Fibroblast of skin of scalp (primary cell): ENCODE results near the gene ZCCHC7.
A peak's percentile ranks its signal among the peaks of the same experiment; 100 is the strongest.
"Not testable (repeated sequence)": the region's sequence is repeated elsewhere in the genome, so short reads cannot be mapped to it uniquely, and the experiment has no call there.

Experiments used
- DNase-seq: peaks from one replicate; pipeline ENCODE4 v3.0.0-alpha.2; 2013

Gene ZCCHC7

DNA sequence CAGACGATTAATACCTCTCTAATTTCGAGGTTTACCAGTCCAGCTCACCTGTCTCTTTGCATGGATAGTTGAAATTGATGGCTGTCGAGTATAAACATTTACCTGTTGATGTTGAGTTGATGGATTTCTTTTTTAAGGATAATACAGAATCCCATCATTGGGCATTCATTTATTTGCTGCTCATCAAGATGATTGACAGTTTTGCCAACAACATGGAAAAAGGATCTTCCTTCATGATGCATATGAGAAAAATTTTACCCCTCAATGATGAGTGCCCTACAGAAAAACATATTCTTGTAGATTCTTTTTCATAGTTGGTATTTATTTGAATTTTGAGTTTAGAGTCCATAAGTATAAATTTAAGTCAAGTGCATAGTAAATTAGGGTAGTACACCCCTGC, 59.2 kb downstream of the ZCCHC7 start:
- DNase-seq, result no peak

DNA sequence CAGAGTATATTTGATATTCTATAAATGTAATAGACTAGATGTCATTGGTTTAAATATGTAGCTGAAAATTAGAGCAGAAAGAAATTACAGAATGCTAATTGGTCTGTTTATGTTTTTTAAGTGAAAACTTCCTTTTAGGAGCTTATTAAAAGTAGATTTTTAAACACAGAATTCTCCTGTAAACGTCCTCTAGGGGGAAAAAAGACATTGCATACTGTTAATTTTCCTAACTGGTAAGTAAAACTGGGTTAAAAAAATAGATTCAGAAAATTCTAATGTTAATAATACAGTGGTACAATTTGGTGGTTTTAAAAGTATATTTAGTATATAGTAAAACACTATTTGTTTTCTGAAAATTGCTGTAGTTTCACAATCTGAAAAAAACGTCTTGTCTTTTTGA, 59.8 kb downstream of the ZCCHC7 start:
- DNase-seq, result no peak

DNA sequence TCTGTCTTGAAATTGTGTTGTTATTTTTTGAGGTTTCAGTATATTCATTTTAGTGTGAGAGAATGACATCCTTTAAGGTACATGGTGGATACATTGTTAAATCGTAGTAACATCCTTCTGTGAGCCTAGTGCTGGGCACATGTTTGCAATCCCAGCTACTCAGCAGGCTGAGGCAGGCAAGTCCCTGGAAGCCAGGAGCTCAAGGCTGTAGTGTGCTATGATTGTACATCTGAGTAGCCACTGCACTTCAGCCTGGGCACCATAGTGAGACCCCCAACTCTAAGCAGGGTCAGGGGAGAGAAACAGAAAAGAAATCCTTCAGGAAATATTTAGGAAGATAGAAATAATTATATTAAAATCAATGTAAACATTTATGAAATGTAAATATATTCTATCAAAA, 62.3 kb downstream of the ZCCHC7 start:
- DNase-seq, result no peak

DNA sequence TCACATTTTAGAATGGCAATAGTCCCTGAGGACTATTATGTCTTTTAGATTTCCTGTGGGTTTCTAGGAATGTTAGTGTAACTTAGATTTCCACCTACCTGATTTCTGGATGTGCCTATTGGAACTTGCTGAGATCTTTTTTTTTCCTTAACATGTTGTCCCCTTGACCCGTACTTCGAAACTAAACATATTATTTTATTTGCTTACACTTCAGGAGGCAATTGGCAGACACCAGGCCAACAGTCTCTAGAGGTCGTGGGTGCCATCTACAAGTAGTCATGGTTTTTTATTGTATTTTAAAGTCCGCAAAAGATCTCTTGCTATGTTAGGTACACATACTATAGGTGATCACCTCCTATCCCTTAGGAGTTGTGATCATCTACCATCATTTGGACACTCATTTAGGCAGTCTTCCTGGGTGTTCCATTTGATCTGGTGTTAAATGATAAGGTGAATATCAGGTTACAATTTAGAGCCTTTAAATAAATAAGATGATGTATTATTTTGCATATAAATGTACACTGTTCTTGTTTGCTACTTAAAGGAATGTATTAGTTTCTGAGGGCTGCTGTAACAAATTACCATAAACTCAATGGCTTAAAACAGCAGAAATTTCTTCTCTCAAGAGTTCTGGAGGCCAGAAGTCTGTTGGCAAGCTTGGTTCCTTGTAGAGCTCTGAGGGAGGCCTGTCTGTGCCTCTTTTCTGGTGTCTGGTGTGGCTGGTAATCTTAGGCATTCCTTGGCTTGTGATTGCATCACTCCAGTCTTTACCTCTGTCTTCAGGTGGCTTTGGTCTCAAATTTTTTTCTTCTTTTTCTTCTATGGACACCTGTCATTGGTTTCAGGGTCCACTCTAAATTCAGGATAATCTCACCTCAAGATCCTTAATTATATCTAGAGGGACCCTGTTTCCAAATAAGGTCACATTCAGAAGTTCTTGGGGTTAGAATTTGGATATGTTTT, 64.8 kb downstream of the ZCCHC7 start:
- DNase-seq, result no peak

DNA sequence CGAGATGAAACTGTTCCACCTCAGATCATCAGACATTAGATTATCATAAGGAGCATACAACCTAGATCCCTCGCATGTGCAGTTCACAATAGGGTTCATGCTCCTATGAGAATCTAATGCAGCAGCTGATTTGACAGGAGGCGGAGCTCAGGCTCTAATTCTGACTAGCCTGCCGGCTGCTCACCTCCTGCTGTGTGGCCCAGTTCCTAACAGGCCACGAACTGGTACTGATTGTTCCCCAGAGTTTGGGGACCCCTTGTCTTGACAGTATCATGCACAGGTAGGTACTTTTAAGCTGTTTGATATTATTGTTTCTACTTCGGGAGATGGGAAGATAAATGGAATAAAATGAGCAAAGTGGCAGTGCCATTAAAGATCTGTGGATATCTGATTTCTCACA, 66.9 kb downstream of the ZCCHC7 start:
- DNase-seq, result no peak

DNA sequence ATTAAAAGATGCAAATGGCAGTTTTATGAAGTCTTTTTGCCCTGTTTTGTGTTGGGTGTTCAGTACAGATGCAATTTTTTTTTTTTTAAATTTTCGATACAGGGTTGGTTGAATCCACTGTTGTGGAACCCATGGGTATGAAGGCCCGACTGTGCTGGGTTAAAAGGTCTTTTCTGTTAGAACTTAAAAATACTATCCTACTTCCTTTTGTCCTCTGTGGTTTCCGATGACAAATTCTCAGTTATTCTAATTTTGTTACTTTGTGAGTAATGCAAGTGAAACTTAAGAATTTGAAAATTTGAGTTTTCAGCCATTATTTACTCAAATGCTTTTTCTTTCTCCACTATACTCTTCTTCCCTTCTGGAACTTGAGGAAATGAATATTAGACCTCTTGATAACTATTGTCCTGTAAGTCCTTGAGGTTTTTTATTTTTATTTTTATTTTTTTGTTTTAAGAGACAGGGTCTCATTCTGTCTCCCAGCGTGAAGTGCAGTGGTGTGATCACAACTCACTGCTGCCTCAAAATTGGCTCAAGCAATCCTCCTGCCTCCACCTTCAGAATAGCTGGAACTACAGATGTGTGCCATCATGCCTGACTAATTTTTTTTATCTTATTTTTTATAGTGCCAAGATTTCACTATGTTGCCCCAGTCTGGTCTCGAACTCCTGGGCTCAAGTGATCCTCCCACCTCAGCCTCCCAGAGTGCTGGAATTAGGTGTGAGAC, 67.5 kb downstream of the ZCCHC7 start:
- peak; percentile 25 for DNase-seq

DNA sequence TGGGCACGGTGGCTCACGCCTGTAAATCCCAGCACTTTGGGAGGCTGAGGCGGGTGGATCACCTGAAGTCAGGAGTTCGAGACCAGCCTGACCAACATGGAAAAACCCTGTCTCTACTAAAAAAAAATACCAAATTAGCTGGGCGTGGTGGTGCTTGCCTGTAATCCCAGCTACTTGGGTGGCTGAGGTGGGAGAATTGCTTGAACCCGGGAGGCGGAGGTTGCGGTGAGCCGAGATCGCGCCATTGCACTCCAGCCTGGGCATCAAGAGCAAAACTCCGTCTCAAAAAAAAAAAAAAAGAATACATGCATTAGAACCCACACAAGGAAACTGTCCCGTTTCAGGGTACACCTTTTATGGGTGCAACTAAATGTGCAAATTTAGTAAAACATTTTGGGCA, 70.4 kb downstream of the ZCCHC7 start:
- not testable (repeated sequence) for DNase-seq

DNA sequence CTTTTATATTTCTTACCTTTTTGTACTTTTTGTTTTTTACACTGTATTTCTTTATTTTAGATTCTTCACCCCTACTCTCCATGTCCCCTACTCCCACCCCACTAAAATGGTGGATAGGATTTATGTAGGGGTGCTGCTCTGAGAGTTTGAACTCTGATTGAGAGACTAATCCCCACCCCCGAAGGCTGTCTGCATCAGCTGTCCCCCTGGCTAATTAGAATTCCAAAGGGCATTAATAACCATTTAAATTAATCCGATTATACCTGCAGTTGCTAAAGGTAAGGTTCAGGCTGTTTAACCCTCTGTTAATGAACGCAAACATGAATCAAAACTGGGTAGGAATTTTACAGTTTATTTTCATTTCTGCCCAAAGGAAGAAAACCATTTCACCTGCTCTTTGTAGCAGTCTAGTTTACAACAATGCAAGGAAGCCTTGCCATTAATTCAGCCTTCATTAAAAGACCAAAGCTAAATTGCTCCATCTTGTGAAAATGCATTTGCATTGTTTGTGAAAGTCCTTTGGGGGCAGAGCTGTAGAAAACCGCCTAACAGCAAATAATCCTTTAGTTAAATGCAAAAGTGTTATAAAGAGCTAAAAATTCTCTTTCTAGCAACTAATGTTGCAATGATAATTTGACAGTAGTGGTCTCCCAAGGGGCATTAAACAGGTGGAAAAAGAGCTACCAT, 71.2 kb downstream of the ZCCHC7 start:
- no peak for DNase-seq

DNA sequence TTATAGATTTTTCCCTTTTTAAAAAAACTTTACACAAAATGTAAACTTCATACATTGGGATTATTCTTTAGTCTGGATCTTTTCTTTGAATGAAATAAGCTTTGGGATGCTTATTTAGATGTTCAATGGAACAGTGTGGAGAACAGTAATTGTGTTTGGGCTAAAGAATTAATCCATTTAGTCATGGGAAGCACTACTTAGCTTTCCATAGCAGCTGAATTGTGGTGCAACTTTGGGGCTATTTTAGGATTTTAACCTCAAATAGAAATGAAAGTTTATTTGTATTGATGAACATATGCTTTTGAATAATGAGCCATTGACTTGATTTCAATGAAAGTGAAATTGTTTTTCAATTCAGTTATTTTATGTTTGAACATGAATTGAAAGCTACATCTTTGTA, 72.4 kb downstream of the ZCCHC7 start:
- no peak for DNase-seq

DNA sequence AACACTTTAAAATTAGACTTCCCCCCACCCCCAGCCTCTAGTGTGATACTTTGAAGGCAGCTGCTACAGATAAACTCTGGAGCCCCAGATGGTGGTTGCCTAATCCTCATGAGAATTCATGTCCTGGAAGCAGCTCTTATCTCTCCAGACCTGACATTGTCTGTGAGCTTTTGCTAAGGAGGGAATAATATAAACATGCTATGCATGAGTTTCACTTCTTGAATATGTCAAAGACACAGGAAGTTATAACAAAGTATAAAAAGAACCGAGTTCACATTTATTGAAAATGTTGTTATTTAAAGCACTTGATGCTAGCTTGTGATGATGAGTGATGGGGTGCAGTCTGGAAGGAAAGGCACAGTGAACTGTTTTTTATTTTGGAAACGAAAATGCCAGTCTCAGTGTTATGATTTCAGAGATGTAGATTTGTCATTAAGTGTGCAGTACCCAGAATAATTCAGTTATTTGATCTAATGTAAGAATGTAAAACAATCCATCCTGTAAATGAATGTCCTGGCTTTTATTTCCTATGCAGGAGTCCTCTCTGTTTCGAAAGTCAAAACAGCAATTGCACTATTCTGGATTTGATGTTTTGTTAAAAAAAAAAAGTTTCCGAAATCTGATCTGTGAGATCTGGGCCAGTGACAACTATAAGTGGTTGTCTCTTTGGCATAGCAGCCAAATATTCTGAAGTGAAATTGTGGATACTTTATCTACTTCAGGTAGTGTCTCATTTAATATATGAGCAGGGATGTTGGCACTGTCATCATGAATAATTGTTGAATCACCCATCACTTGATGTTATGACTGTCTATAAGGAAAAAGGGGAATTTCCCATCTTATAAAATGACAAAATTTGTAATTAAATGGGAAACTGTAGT, 77.0 kb downstream of the ZCCHC7 start:
- DNase-seq, result no peak

DNA sequence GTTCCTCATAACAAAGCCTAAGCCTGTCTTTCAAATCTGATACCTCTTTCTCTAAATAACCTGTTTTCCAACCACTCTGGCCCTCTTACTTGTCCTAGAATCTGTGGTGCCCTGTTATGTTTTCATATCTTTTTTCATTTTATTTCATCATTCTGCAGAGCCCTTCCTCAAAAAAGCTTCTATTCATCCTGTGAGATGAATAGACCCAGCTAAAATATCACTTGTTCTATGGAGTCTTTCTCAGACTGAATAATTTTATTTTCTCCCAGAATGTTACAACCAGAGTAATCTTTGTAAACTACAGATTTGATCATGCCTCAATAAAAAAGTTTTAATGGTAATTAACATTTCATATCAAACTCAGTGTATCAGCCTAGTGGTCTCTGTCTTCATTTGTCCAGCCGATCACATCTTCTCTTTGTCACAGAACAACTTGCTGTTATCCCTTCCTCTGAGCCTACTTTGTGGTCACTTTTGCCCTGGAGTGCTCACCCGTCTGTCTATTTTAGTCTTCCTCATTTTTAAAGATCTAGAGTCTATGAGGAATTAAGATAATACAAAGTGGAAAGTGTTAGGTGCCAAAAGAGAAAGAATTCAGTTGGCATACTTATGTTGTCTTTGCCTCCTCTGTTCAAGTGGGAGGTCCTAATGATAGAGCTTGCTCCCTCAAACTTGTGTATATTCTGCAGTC, 77.8 kb downstream of the ZCCHC7 start:
- no peak for DNase-seq

DNA sequence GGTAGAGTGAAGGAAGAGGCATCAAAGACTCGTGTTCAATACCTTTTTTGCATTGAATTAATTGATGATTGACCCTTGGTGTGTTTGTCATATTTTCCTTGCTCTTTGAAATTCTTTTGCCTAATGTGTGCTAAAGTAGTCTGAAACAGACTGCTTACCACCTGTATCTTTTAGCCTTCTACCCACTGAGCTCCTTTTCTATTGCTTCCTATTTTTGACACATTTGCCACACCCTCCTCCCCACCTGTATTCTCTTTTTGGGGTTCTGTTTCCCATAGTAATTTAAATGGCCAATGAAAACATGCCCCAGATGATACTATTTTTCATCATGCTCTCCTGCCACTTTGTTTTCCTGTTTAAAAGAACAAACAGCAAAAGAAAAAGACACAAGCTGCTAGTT, 78.5 kb downstream of the ZCCHC7 start:
- DNase-seq, result no peak

DNA sequence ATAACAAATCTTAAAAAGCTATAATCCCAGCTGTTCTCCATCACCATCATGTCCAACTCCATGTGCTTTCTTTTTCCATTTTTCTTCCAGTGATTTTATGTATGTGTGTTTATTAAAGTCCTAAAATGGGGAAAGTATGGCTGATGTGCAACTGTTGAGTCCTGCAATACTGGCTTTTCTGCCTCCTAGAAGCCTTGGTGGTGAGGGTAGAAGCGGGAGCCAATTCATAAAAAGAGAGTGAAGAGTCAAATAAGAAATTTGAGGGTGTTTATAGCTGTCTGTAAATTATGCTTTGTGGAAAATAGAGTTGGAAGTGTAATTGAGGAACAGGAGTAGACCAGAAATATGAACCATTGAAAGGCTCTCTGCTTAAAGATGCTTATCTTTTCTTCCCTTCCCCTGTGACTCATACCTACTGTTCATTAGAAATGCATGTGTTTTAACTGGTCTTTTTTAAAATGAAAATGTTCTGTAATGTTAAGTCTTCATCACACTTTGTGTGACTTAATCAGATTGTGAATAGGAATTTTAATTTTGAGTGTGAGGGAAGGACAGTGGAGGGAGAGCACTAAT, 80.1 kb downstream of the ZCCHC7 start:
- peak; percentile 37 for DNase-seq

DNA sequence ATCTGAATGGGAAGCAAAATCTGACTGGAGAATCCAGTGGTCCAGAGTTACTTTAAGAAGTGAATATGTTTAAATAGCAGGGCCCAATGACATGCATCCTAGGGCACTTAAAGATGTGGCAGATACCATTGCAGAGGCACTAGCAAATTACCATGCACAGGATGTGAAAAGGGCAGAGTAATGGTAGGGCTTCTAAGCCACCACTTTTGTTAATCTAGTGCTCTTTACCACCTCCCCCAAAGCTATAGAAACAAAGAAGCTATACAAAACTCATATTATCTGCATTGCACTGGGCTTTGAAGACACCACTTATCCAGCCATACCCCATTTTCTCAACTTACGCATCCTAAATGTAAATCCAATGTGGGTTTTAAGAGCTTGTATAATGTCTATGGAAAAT, 81.2 kb downstream of the ZCCHC7 start:
- no peak for DNase-seq

DNA sequence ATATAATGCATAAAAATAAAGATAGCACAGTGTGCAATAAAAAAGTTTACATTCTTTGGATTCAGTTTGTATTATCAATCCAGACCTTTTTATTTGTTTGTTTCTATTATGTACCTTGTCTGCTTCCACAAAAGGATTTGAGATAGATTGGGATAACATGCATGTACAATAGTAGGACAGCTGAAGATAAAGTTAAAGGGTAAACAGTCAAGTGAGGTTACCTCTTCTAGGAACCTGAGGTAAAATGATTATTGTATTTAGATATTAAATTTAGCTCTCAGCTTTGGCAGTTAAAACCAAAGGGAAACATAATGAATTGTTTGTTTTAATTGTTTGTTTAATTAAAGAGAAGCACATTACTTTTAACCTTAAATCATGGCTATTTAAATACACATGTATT, 81.7 kb downstream of the ZCCHC7 start:
- DNase-seq, result no peak

DNA sequence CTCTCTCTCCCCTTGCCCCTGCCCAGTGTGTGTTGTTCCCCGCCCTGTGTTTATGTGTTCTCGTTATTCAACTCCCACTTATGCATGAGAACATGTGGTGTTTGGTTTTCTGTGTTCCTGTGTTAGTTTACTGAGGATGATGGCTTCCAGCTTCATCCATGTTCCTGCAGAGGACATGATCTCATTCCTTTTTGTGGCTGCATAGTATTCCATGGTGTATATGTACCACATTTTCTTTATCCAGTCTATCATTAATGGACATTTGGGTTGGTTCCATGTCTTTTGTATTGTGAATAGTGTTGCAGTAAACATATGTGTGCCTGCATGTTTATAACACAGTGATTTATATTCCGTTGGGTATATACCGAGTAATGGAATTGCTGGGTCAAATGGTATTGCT, 83.1 kb downstream of the ZCCHC7 start:
- DNase-seq, result not testable (repeated sequence)

DNA sequence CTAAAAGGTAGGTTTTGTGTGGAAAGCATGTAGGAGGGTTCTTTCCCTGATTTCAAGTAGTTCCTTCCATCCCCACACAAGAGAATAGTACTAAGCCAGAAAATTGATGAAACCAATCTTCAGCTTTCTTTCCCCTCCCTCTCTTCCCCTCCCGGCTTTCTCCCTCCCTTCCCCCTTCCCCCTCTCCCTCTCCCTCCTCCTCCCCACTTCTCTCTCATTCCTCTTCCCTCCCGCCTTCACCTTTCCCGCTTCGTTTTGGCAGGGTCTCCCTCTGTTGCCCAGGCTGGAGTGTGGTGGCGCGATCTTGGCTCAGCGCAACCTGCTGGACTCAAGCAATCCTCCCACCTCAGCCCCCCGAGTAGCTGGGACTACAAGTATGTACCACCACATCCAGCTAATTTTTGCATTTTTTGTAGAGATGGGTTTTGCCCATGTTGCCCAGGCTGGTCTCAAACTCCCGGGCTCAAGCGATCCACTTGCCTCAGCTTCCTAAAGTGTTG, 85.8 kb downstream of the ZCCHC7 start:
- no peak for DNase-seq

DNA sequence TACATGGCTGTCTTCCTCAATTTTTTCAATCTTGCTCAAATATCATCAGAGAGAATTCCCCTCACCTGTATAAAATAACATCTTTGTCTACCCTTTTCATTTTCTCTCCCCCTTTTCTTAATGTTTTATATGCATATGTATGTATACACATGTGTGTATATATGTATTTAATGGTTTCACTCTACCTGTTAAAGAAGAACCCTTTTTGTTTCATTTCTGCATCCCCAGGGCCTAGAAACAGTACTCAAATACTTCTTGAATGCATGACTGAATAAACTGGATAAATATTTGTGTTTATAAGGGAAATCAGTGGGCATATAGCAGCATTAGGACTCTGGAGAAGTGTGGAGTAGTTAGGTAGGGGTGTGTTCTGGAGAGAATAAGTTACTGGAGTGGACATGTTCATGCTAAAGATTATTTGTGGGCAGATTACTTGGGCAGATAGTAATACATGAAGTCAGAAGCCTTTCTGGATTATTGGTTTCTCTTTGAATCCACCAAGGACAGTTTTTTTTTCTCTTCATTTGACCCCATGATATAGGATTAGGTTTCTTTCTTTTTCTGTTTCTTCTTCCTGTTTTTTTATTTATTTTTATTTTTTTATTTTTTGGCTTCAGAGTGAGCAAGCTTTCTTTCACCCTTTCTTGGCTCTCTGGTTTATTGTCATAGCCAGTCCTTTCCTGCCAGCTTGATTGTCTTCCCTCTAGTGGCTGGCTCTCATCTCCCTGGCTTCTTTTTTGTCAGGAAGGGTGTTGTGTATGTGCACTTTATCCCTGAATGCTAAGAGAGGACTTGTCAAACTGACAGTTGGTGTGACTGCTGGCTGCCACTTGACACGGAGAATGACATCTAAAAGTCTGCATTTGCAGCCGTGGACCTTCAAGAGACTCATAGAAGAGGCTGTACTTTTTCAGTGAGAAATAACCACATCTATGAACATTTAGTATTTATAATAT, 89.3 kb downstream of the ZCCHC7 start:
- DNase-seq, result no peak

DNA sequence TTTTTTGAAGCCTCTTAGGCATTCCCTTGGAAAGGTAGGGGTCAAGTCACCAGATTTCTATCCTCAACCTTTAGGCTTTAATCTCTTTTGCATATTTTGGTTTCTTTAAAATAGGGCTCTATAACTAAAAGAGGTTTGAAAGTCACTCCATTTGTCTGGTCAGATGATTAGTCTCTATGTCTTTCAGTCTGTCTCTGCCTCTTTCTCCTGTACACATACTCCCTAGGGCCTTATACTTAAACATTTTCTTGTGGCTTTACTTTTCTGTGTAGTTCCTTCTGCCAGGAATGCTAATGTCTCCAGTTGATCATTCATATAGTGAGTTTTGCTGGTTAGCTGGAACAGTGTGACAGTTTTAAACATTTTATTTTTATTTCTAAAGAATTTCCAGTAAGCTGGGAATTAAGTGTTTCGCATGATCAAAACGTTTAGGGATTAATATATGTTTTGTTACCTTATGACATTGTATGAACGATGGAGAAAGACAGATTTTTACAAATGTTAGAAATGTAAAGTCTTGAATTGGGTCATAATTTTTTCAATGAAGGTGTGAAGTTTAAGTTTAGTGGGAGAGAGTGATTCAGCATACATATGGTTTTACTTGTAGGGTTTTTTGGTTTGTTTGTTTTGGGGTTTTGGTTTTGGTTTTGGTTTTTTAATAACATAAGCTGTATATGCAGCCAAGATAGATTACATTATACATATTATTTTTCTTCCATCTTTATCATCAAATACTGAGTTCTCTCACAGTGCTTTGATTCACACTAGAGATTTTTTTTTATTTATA, 90.6 kb downstream of the ZCCHC7 start:
- DNase-seq, result no peak
